HL-60 (cell line): ENCODE measurements around the gene THRB.

ENCODE experiments used
- DNase-seq, 2 experiments: peaks; one replicate each; pipeline ENCODE4 v3.0.0-alpha.2; 2010 to 2020; ENCODE audit warnings: low read depth in 1 of 2, low spot score in 1 of 2
- H3K27ac ChIP-seq: fragments of 250-450 bp; sonication (Bioruptor Pico); replicated peaks from 2 replicates; pipeline ENCODE4 v1.5.1; 2020; ENCODE audit warnings: mild to moderate bottlenecking, moderate library complexity
- H3K27me3 ChIP-seq: fragments of 250-450 bp; sonication (Bioruptor Pico); 2 replicates; pipeline ENCODE4 v1.5.1; 2021; ENCODE audit warnings: mild to moderate bottlenecking, moderate library complexity; ENCODE audit not compliant: insufficient read depth, poor library complexity, severe bottlenecking
- H3K4me3 ChIP-seq: replicated peaks from 2 replicates; pipeline ENCODE4 v1.5.1; 2011; ENCODE audit warnings: mild to moderate bottlenecking, control low read depth, low read length; ENCODE audit not compliant: insufficient read depth
- GABPA ChIP-seq: IDR thresholded peaks from 2 replicates; pipeline ENCODE4 v1.6.1; 2012; ENCODE audit warnings: low read depth
- POLR2AphosphoS5 ChIP-seq: IDR thresholded peaks from 2 replicates; pipeline ENCODE4 v1.6.1; 2012; ENCODE audit warnings: low read depth
- REST ChIP-seq: IDR thresholded peaks from 2 replicates; pipeline ENCODE4 v1.6.1; 2012; ENCODE audit warnings: low read depth; ENCODE audit not compliant: insufficient replicate concordance
- SPI1 ChIP-seq: IDR thresholded peaks from 2 replicates; pipeline ENCODE4 v1.6.1; 2012; ENCODE audit warnings: low read depth, mild to moderate bottlenecking, borderline replicate concordance
- TF ChIP-seq, protein P1 (sequence below): IDR thresholded peaks from one replicate; pipeline ENCODE4 v1.5.1; 2011; ENCODE audit warnings: low read length, control low read depth, inconsistent platforms; ENCODE audit not compliant: insufficient read depth

The THRB gene

GRCh38 chr3:24264748-24265158 lies 229.9 kb downstream of the THRB start:
- Histone ChIP-seq H3K27me3 (no peaks in the 10 kb centered on the region), H3K4me3 (no peak overlapping the region), H3K27ac (no peak overlapping the region)
- TF ChIP-seq SPI1 = no peak
- TF ChIP-seq POLR2AphosphoS5 = no peak
- no peak for TF ChIP-seq REST
- TF ChIP-seq, protein P1, sequence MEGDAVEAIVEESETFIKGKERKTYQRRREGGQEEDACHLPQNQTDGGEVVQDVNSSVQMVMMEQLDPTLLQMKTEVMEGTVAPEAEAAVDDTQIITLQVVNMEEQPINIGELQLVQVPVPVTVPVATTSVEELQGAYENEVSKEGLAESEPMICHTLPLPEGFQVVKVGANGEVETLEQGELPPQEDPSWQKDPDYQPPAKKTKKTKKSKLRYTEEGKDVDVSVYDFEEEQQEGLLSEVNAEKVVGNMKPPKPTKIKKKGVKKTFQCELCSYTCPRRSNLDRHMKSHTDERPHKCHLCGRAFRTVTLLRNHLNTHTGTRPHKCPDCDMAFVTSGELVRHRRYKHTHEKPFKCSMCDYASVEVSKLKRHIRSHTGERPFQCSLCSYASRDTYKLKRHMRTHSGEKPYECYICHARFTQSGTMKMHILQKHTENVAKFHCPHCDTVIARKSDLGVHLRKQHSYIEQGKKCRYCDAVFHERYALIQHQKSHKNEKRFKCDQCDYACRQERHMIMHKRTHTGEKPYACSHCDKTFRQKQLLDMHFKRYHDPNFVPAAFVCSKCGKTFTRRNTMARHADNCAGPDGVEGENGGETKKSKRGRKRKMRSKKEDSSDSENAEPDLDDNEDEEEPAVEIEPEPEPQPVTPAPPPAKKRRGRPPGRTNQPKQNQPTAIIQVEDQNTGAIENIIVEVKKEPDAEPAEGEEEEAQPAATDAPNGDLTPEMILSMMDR = peak; percentile 44
- TF ChIP-seq GABPA = no peak
- DNase-seq = peak; percentile 4 to 12

GRCh38 chr3:24264011-24264410 lies 230.6 kb downstream of the THRB start:
- Histone ChIP-seq H3K27me3 (no peaks in the 10 kb centered on the region), H3K27ac (no peak overlapping the region), H3K4me3 (no peak overlapping the region)
- TF ChIP-seq POLR2AphosphoS5 (no peak), GABPA (no peak), REST (no peak), SPI1 (no peak)
- TF ChIP-seq, protein P1 = no peak
- DNase-seq = no peak

- Histone ChIP-seq H3K27ac (no peak overlapping the region), H3K4me3 (no peak overlapping the region), H3K27me3 (no peaks in the 10 kb centered on the region)
- TF ChIP-seq REST = no peak
- no peak for TF ChIP-seq POLR2AphosphoS5
- TF ChIP-seq, protein P1 = no peak
- DNase-seq = no peak
These were observed 231.5 kb downstream of the THRB start for GRCh38 chr3:24263069-24263668.
